ENCODE results near the gene GMFB. TPM values are rescaled to one million over a fixed set of nuclear protein-coding genes. Genes with fewer than 3 reads are reported as not detected.

Gene GMFB
- total RNA-seq, 2 experiments from 2014 or later, result 45.7 to 82.2 TPM

GRCh38 chr14:54453252-54453651 lies 35.5 kb downstream of the GMFB start:
- no peak for TF ChIP-seq CTCF (conservative IDR thresholded peaks at IDR 0.05; ENCODE audit: low read length)
- no peak for TF ChIP-seq EZH2phosphoT487 (IDR thresholded peaks at IDR 0.05; ENCODE audit: borderline replicate concordance, low read depth, low read length)
- Histone ChIP-seq H3K79me2 (ENCODE audit: insufficient read depth, low read depth, low read length) (no peaks in the 10 kb centered on the region), H3K9me2 (ENCODE audit: insufficient read depth, low read length) (no peaks in the 10 kb centered on the region; the same call in 1 of the 2 replicates), H3K4me3 (ENCODE audit: low read depth, low read length, poor library complexity, severe bottlenecking) (no peak overlapping the region), H3K36me3 (ENCODE audit: insufficient read depth, low read length) (no peaks in the 10 kb centered on the region), H3K27ac (ENCODE audit: low read depth, low read length, poor library complexity, severe bottlenecking) (no peak overlapping the region), H3K4me1 (ENCODE audit: insufficient read depth, low read length, poor library complexity, severe bottlenecking) (no peaks in the 10 kb centered on the region), H4K20me1 (ENCODE audit: insufficient read depth, low read length) (no peaks in the 10 kb centered on the region), H2AFZ (ENCODE audit: low read length) (no peak overlapping the region), H3K9me3 (ENCODE audit: low read length) (no peaks in the 10 kb centered on the region), H3K4me2 (ENCODE audit: low read length) (no peak overlapping the region)
- intact Hi-C loops (cut with micrococcal nuclease; ENCODE audit: unreplicated experiment), result no loop called here
- no peak for DNase-seq (ENCODE audit: low spot score)
- POLR2A ChIA-PET, result no interaction called here
- CTCF ChIA-PET (ENCODE audit: unreplicated experiment), result no interaction called here
- no TSS peak for BruUV-seq (replicated peaks)

GRCh38 chr14:54451961-54452360 lies 36.8 kb downstream of the GMFB start:
- no peak overlapping the region for H3K4me2 ChIP-seq (ENCODE audit: low read length)
- POLR2A ChIA-PET, result no interaction called here

More at GRCh38 chr14:54451961-54452360, 36.8 kb downstream of the GMFB start:
- Histone ChIP-seq H3K36me3 (ENCODE audit: insufficient read depth, low read length) (no peaks in the 10 kb centered on the region), H3K4me1 (ENCODE audit: insufficient read depth, low read length, poor library complexity, severe bottlenecking) (no peaks in the 10 kb centered on the region), H3K79me2 (ENCODE audit: insufficient read depth, low read depth, low read length) (no peaks in the 10 kb centered on the region), H3K27ac (ENCODE audit: low read depth, low read length, poor library complexity, severe bottlenecking) (no peak overlapping the region), H3K9me2 (ENCODE audit: insufficient read depth, low read length) (no peaks in the 10 kb centered on the region; the same call in 1 of the 2 replicates), H2AFZ (ENCODE audit: low read length) (no peak overlapping the region), H3K9me3 (ENCODE audit: low read length) (no peaks in the 10 kb centered on the region), H4K20me1 (ENCODE audit: insufficient read depth, low read length) (no peaks in the 10 kb centered on the region), H3K4me3 (ENCODE audit: low read depth, low read length, poor library complexity, severe bottlenecking) (no peak overlapping the region)
- CTCF ChIA-PET (ENCODE audit: unreplicated experiment), result no interaction called here
- no peak for DNase-seq (ENCODE audit: low spot score)
- no TSS peak for BruUV-seq (replicated peaks)
- TF ChIP-seq EZH2phosphoT487 (IDR thresholded peaks at IDR 0.05; ENCODE audit: borderline replicate concordance, low read depth, low read length) (no peak), CTCF (conservative IDR thresholded peaks at IDR 0.05; ENCODE audit: low read length) (no peak)
- intact Hi-C loops (cut with micrococcal nuclease; ENCODE audit: unreplicated experiment), result no loop called here

Measured in OCI-LY7 (cell line).